ENCODE results near the gene RHOH.
"Not testable (repeated sequence)": the region's sequence is repeated elsewhere in the genome, so short reads cannot be mapped to it uniquely, and the experiment has no call there.

RHOH gene

GRCh38 chr4:40196724-40197281 lies at the start of gene RHOH:
Gene RHOH (plus strand): TSS chr4:40197031. CDS start chr4:40243387, 46,356 bp downstream.
- Histone ChIP-seq H3K36me3 (ENCODE audit: insufficient read depth, low read length) (no peaks in the 10 kb centered on the region), H2AFZ (ENCODE audit: low read depth, low read length) (peak within 1 kb of the TSS; percentile 81), H3K27me3 (ENCODE audit: insufficient read depth, low read length) (no peaks in the 10 kb centered on the region), H3K4me3 (ENCODE audit: low read length) (peak within 1 kb of the TSS; percentile 43), H3K9me3 (ENCODE audit: low read length) (no peaks in the 10 kb centered on the region), H3K4me1 (ENCODE audit: insufficient read depth, low read length) (peaks cover 12% of the 10 kb centered on the region)

GRCh38 chr4:40147490-40147889 lies 49.3 kb upstream of the RHOH start:
- H3K9me3 ChIP-seq (ENCODE audit: low read length): peaks cover 21% of the 10 kb centered on the region
- H3K36me3 ChIP-seq (ENCODE audit: insufficient read depth, low read length): peaks cover 58% of the 10 kb centered on the region
- not testable (repeated sequence) for H3K4me3 ChIP-seq (ENCODE audit: low read length); H2AFZ ChIP-seq (ENCODE audit: low read depth, low read length); H3K27me3 ChIP-seq (ENCODE audit: insufficient read depth, low read length); H3K4me1 ChIP-seq (ENCODE audit: insufficient read depth, low read length)

GRCh38 chr4:40149960-40150385 lies 46.9 kb upstream of the RHOH start:
- H3K27me3 ChIP-seq (ENCODE audit: insufficient read depth, low read length): no peaks in the 10 kb centered on the region
- no peak overlapping the region for H3K4me3 ChIP-seq (ENCODE audit: low read length)
- H3K4me1 ChIP-seq (ENCODE audit: insufficient read depth, low read length): no peaks in the 10 kb centered on the region
- no peak overlapping the region for H2AFZ ChIP-seq (ENCODE audit: low read depth, low read length)
- peaks cover 7% of the 10 kb centered on the region for H3K9me3 ChIP-seq (ENCODE audit: low read length)
- H3K36me3 ChIP-seq (ENCODE audit: insufficient read depth, low read length): peaks cover 55% of the 10 kb centered on the region

GRCh38 chr4:40150932-40151331 lies 45.9 kb upstream of the RHOH start:
- Histone ChIP-seq H3K4me3 (ENCODE audit: low read length) (no peak overlapping the region), H3K27me3 (ENCODE audit: insufficient read depth, low read length) (no peaks in the 10 kb centered on the region), H2AFZ (ENCODE audit: low read depth, low read length) (no peak overlapping the region), H3K36me3 (ENCODE audit: insufficient read depth, low read length) (peaks cover 54% of the 10 kb centered on the region), H3K9me3 (ENCODE audit: low read length) (peaks cover 7% of the 10 kb centered on the region), H3K4me1 (ENCODE audit: insufficient read depth, low read length) (no peaks in the 10 kb centered on the region)

- Histone ChIP-seq H2AFZ (ENCODE audit: low read depth, low read length) (no peak overlapping the region), H3K9me3 (ENCODE audit: low read length) (peaks cover 4% of the 10 kb centered on the region), H3K4me3 (ENCODE audit: low read length) (no peak overlapping the region), H3K4me1 (ENCODE audit: insufficient read depth, low read length) (no peaks in the 10 kb centered on the region), H3K27me3 (ENCODE audit: insufficient read depth, low read length) (no peaks in the 10 kb centered on the region), H3K36me3 (ENCODE audit: insufficient read depth, low read length) (peaks cover 53% of the 10 kb centered on the region)
Measured at GRCh38 chr4:40152637-40153036, 44.2 kb upstream of the RHOH start.

- Histone ChIP-seq H3K36me3 (ENCODE audit: insufficient read depth, low read length) (peaks cover 54% of the 10 kb centered on the region), H2AFZ (ENCODE audit: low read depth, low read length) (no peak overlapping the region), H3K27me3 (ENCODE audit: insufficient read depth, low read length) (no peaks in the 10 kb centered on the region), H3K4me1 (ENCODE audit: insufficient read depth, low read length) (no peaks in the 10 kb centered on the region), H3K9me3 (ENCODE audit: low read length) (peaks cover 2% of the 10 kb centered on the region), H3K4me3 (ENCODE audit: low read length) (no peak overlapping the region)
Measured at GRCh38 chr4:40157436-40157835, 39.4 kb upstream of the RHOH start.

GRCh38 chr4:40160258-40160657 lies 36.6 kb upstream of the RHOH start:
- Histone ChIP-seq H3K4me1 (ENCODE audit: insufficient read depth, low read length) (no peaks in the 10 kb centered on the region), H3K27me3 (ENCODE audit: insufficient read depth, low read length) (no peaks in the 10 kb centered on the region), H3K36me3 (ENCODE audit: insufficient read depth, low read length) (peaks cover 36% of the 10 kb centered on the region)

GRCh38 chr4:40164459-40164858 lies 32.4 kb upstream of the RHOH start:
- Histone ChIP-seq H3K4me1 (ENCODE audit: insufficient read depth, low read length) (no peaks in the 10 kb centered on the region), H3K27me3 (ENCODE audit: insufficient read depth, low read length) (no peaks in the 10 kb centered on the region), H3K36me3 (ENCODE audit: insufficient read depth, low read length) (peaks cover 15% of the 10 kb centered on the region), H3K4me3 (ENCODE audit: low read length) (no peak overlapping the region), H3K9me3 (ENCODE audit: low read length) (peaks cover 7% of the 10 kb centered on the region), H2AFZ (ENCODE audit: low read depth, low read length) (no peak overlapping the region)

More at GRCh38 chr4:40160258-40160657, 36.6 kb upstream of the RHOH start:
- H3K4me3 ChIP-seq (ENCODE audit: low read length): no peak overlapping the region
- no peak overlapping the region for H2AFZ ChIP-seq (ENCODE audit: low read depth, low read length)
- H3K9me3 ChIP-seq (ENCODE audit: low read length): peaks cover 2% of the 10 kb centered on the region

GRCh38 chr4:40165916-40166315 lies 30.9 kb upstream of the RHOH start:
- no peaks in the 10 kb centered on the region for H3K27me3 ChIP-seq (ENCODE audit: insufficient read depth, low read length)
- H3K36me3 ChIP-seq (ENCODE audit: insufficient read depth, low read length): peaks cover 9% of the 10 kb centered on the region
- H3K4me3 ChIP-seq (ENCODE audit: low read length): no peak overlapping the region
- peaks cover 7% of the 10 kb centered on the region for H3K9me3 ChIP-seq (ENCODE audit: low read length)
- H2AFZ ChIP-seq (ENCODE audit: low read depth, low read length): no peak overlapping the region
- H3K4me1 ChIP-seq (ENCODE audit: insufficient read depth, low read length): no peaks in the 10 kb centered on the region

- Histone ChIP-seq H3K9me3 (ENCODE audit: low read length) (peaks cover 5% of the 10 kb centered on the region), H3K4me3 (ENCODE audit: low read length) (no peak overlapping the region), H3K27me3 (ENCODE audit: insufficient read depth, low read length) (no peaks in the 10 kb centered on the region), H3K4me1 (ENCODE audit: insufficient read depth, low read length) (no peaks in the 10 kb centered on the region), H2AFZ (ENCODE audit: low read depth, low read length) (no peak overlapping the region), H3K36me3 (ENCODE audit: insufficient read depth, low read length) (peaks cover 3% of the 10 kb centered on the region)
Measured at GRCh38 chr4:40168070-40168469, 28.8 kb upstream of the RHOH start.

GRCh38 chr4:40170588-40170987 lies 26.2 kb upstream of the RHOH start:
- no peaks in the 10 kb centered on the region for H3K36me3 ChIP-seq (ENCODE audit: insufficient read depth, low read length)
- no peaks in the 10 kb centered on the region for H3K27me3 ChIP-seq (ENCODE audit: insufficient read depth, low read length)
- no peak overlapping the region for H3K4me3 ChIP-seq (ENCODE audit: low read length)
- peaks cover 5% of the 10 kb centered on the region for H3K9me3 ChIP-seq (ENCODE audit: low read length)
- H3K4me1 ChIP-seq (ENCODE audit: insufficient read depth, low read length): no peaks in the 10 kb centered on the region
- no peak overlapping the region for H2AFZ ChIP-seq (ENCODE audit: low read depth, low read length)

GRCh38 chr4:40173470-40173875 lies 23.4 kb upstream of the RHOH start:
- Histone ChIP-seq H3K4me3 (ENCODE audit: low read length) (no peak overlapping the region), H3K27me3 (ENCODE audit: insufficient read depth, low read length) (no peaks in the 10 kb centered on the region), H3K36me3 (ENCODE audit: insufficient read depth, low read length) (no peaks in the 10 kb centered on the region), H3K9me3 (ENCODE audit: low read length) (no peaks in the 10 kb centered on the region), H2AFZ (ENCODE audit: low read depth, low read length) (no peak overlapping the region), H3K4me1 (ENCODE audit: insufficient read depth, low read length) (peaks cover 7% of the 10 kb centered on the region)

- no peak overlapping the region for H2AFZ ChIP-seq (ENCODE audit: low read depth, low read length)
- H3K4me1 ChIP-seq (ENCODE audit: insufficient read depth, low read length): peaks cover 9% of the 10 kb centered on the region
- no peak overlapping the region for H3K4me3 ChIP-seq (ENCODE audit: low read length)
- no peaks in the 10 kb centered on the region for H3K9me3 ChIP-seq (ENCODE audit: low read length)
- no peaks in the 10 kb centered on the region for H3K27me3 ChIP-seq (ENCODE audit: insufficient read depth, low read length)
- H3K36me3 ChIP-seq (ENCODE audit: insufficient read depth, low read length): no peaks in the 10 kb centered on the region
Measured at GRCh38 chr4:40176602-40177001, 20.2 kb upstream of the RHOH start.

- no peaks in the 10 kb centered on the region for H3K9me3 ChIP-seq (ENCODE audit: low read length)
- H3K27me3 ChIP-seq (ENCODE audit: insufficient read depth, low read length): no peaks in the 10 kb centered on the region
- no peaks in the 10 kb centered on the region for H3K36me3 ChIP-seq (ENCODE audit: insufficient read depth, low read length)
- H3K4me3 ChIP-seq (ENCODE audit: low read length): no peak overlapping the region
- H2AFZ ChIP-seq (ENCODE audit: low read depth, low read length): no peak overlapping the region
- peaks cover 9% of the 10 kb centered on the region for H3K4me1 ChIP-seq (ENCODE audit: insufficient read depth, low read length)
Measured at GRCh38 chr4:40177591-40177990, 19.2 kb upstream of the RHOH start.

Measured in neuron (in vitro differentiated cells).